ENCODE results near the gene MANSC1. TPM values are rescaled to one million over a fixed set of nuclear protein-coding genes. Genes with fewer than 3 reads are reported as not detected.

MANSC1 gene
- total and polyA plus RNA-seq, 9 of the 15 experiments (the other 6 are each of a cell fraction or from before 2014, with no cell fraction given) = 0.76 to 8.6 (median 3.1) TPM

DNA sequence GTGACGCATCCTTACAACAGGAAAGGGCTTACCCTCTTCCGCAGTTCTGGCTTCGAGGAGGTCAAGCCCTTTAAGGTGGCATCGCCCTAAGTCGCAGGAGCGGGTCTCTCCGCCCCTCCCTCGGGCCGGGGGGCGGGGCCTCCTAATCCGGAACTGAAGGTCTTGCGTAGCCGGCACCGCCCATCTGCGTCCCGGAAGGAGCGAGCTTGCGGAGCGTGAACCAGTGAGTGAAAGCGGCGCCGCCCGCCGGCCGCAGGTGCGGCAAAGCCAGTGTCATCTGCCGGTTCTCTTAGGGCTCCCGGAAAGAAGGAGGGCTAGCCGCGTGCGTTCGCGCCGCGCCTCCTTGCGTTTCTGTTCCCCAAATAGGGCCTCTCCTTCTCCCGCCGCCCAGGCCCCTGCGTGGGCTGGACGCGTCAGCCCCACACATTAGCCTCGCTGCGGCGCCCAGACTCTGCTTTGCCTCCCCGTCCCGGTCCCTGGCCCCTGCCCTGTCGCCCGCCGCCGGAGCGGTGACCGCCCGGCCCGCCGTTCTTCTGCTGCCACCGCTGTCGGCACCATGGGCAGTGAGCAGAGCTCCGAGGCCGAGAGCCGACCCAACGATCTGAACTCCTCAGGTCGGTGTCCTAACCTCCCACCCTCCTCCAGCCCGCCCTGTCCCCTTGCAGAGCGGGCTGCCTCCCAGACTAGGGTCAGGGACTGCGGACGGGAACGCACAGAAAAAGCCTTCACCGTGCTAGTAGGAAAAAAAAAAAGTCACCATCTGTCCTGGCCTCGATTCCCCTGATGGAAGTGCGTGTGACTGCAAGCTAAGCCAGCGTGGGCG, 7.1 kb upstream of the MANSC1 start, which contains the start of gene BORCS5 (continued):
- TF ChIP-seq, protein P1, sequence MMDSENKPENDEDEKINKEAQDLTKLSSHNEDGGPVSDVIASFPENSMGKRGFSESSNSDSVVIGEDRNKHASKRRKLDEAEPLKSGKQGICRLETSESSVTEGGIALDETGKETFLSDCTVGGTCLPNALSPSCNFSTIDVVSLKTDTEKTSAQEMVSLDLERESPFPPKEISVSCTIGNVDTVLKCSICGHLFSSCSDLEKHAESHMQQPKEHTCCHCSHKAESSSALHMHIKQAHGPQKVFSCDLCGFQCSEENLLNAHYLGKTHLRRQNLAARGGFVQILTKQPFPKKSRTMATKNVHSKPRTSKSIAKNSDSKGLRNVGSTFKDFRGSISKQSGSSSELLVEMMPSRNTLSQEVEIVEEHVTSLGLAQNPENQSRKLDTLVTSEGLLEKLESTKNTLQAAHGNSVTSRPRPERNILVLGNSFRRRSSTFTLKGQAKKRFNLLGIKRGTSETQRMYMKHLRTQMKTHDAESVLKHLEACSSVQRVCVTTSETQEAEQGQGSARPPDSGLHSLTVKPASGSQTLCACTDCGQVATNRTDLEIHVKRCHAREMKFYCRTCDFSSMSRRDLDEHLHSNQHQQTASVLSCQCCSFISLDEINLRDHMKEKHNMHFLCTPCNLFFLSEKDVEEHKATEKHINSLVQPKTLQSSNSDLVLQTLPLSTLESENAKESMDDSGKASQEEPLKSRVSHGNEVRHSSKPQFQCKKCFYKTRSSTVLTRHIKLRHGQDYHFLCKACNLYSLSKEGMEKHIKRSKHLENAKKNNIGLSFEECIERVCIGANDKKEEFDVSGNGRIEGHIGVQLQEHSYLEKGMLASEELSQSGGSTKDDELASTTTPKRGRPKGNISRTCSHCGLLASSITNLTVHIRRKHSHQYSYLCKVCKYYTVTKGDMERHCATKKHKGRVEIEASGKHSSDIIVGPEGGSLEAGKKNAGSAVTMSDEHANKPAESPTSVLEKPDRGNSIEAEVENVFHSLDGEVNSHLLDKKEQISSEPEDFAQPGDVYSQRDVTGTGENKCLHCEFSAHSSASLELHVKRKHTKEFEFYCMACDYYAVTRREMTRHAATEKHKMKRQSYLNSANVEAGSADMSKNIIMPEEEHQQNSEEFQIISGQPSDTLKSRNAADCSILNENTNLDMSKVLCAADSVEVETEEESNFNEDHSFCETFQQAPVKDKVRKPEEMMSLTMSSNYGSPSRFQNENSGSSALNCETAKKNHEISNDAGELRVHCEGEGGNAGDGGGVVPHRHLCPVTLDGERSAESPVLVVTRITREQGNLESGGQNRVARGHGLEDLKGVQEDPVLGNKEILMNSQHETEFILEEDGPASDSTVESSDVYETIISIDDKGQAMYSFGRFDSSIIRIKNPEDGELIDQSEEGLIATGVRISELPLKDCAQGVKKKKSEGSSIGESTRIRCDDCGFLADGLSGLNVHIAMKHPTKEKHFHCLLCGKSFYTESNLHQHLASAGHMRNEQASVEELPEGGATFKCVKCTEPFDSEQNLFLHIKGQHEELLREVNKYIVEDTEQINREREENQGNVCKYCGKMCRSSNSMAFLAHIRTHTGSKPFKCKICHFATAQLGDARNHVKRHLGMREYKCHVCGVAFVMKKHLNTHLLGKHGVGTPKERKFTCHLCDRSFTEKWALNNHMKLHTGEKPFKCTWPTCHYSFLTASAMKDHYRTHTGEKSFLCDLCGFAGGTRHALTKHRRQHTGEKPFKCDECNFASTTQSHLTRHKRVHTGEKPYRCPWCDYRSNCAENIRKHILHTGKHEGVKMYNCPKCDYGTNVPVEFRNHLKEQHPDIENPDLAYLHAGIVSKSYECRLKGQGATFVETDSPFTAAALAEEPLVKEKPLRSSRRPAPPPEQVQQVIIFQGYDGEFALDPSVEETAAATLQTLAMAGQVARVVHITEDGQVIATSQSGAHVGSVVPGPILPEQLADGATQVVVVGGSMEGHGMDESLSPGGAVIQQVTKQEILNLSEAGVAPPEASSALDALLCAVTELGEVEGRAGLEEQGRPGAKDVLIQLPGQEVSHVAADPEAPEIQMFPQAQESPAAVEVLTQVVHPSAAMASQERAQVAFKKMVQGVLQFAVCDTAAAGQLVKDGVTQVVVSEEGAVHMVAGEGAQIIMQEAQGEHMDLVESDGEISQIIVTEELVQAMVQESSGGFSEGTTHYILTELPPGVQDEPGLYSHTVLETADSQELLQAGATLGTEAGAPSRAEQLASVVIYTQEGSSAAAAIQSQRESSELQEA (IDR thresholded peaks at IDR 0.05; ENCODE audit: low read depth) = no peak
- TF ChIP-seq U2AF2 (optimal IDR thresholded peaks at IDR 0.05; ENCODE audit: low read depth, low read length) (no peak), SMARCA5 (IDR thresholded peaks at IDR 0.05) (no peak), FOXK2 (conservative IDR thresholded peaks at IDR 0.05 in 1 of 2, IDR thresholded peaks at IDR 0.05 in 1 of 2; ENCODE audit: low read depth in 2 of 2) (no peak), ZNF324 (CRISPR knock-in tag; IDR thresholded peaks at IDR 0.05) (no peak), XRCC4 (IDR thresholded peaks at IDR 0.05; ENCODE audit: extremely low read depth, insufficient read depth, insufficient read length) (no peak), KDM2B (CRISPR knock-in tag; IDR thresholded peaks at IDR 0.05) (no peak), TAL1 (IDR thresholded peaks at IDR 0.05) (no peak), HDAC2 (IDR thresholded peaks at IDR 0.05) (no peak; the same call in 1 of the 2 replicates), JUNB (CRISPR knock-in tag; conservative IDR thresholded peaks at IDR 0.05) (no peak), ZNF274 (IDR thresholded peaks at IDR 0.05; ENCODE audit: borderline replicate concordance, low read depth, low read length) (no peak), NCOA2 (IDR thresholded peaks at IDR 0.05; ENCODE audit: partially characterized antibody in 2 of 2) (no peak), TSC22D4 (tag; IDR thresholded peaks at IDR 0.05) (no peak)
- TF ChIP-seq, protein P2, sequence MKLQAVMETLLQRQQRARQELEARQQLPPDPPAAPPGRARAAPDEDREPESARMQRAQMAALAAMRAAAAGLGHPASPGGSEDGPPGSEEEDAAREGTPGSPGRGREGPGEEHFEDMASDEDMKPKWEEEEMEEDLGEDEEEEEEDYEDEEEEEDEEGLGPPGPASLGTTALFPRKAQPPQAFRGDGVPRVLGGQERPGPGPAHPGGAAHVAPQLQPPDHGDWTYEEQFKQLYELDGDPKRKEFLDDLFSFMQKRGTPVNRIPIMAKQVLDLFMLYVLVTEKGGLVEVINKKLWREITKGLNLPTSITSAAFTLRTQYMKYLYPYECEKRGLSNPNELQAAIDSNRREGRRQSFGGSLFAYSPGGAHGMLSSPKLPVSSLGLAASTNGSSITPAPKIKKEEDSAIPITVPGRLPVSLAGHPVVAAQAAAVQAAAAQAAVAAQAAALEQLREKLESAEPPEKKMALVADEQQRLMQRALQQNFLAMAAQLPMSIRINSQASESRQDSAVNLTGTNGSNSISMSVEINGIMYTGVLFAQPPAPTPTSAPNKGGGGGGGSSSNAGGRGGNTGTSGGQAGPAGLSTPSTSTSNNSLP (IDR thresholded peaks at IDR 0.05; ENCODE audit: borderline replicate concordance, low read depth, low read length) = no peak
- TF ChIP-seq, protein P3, sequence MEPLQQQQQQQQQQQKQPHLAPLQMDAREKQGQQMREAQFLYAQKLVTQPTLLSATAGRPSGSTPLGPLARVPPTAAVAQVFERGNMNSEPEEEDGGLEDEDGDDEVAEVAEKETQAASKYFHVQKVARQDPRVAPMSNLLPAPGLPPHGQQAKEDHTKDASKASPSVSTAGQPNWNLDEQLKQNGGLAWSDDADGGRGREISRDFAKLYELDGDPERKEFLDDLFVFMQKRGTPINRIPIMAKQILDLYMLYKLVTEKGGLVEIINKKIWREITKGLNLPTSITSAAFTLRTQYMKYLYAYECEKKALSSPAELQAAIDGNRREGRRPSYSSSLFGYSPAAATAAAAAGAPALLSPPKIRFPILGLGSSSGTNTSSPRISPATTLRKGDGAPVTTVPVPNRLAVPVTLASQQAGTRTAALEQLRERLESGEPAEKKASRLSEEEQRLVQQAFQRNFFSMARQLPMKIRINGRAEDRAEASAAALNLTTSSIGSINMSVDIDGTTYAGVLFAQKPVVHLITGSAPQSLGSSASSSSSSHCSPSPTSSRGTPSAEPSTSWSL (CRISPR knock-in tag; IDR thresholded peaks at IDR 0.05; ENCODE audit: borderline replicate concordance) = no peak

All from K562 (cell line).